GM18520 (cell line): ENCODE measurements around the gene ZNF442.
A peak's percentile ranks its signal among the peaks of the same experiment; 100 is the strongest.
"Not testable (repeated sequence)": the region's sequence is repeated elsewhere in the genome, so short reads cannot be mapped to it uniquely, and the experiment has no call there.

Experiments used
- ATAC-seq: cut with Tn5 transposase; IDR thresholded peaks from one replicate; pipeline ENCODE4 v1.9.1; 2021; ENCODE audit not compliant: unreplicated experiment

Gene ZNF442

GRCh38 chr19:12365236-12366162 lies at the start of gene ZNF442:
ZNF442 (minus strand) TSS chr19:12365683; CDS start chr19:12363631, 2,052 bp downstream.
- ATAC-seq: peak; percentile 41

DNA sequence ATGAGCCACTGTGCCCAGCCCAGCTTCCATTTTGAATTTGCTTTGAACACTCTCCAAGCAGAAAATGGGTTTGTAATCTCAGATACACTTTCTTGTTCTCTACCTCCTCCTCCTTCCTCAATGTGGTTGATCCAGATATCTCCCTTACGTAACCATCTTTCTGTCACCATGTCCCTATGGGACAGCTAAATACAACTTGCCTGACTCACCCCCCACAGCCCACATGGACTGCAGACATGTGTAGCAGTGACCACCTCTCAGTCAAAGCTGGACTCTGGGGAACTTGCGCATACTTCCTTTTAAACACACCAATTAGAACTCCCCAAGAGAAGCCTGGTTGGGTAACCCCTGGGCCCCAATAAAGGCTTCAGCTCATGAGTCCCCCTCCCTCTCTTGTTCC lies 46.4 kb upstream of the ZNF442 start:
- ATAC-seq: no peak

GRCh38 chr19:12400633-12401502 lies 35.4 kb upstream of the ZNF442 start, which contains the start of gene ZNF799:
ZNF799 (minus strand) TSS chr19:12401271; CDS start chr19:12401070, 201 bp downstream.
- peak; percentile 87 for ATAC-seq

- not testable (repeated sequence) for ATAC-seq
These were observed 34.6 kb upstream of the ZNF442 start for GRCh38 chr19:12399901-12400632.

- not testable (repeated sequence) for ATAC-seq
These were observed 25.7 kb upstream of the ZNF442 start for GRCh38 chr19:12391148-12391547.

GRCh38 chr19:12386365-12386764 lies 20.9 kb upstream of the ZNF442 start:
- not testable (repeated sequence) for ATAC-seq

DNA sequence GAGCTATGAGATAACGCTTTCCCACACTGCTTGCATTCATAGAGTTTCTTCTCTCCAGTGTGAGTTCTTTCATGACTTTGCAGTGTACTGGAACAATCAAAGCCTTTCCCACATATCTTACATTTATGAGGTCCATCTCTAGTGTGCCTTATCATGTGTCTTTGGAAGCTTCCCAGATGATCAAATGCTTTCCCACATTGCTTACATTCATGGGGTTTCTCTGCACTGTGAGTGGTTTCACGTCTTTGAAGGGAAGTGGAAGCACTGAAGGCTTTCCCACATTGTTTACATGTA lies 14.9 kb upstream of the ZNF442 start:
- no peak for ATAC-seq

DNA sequence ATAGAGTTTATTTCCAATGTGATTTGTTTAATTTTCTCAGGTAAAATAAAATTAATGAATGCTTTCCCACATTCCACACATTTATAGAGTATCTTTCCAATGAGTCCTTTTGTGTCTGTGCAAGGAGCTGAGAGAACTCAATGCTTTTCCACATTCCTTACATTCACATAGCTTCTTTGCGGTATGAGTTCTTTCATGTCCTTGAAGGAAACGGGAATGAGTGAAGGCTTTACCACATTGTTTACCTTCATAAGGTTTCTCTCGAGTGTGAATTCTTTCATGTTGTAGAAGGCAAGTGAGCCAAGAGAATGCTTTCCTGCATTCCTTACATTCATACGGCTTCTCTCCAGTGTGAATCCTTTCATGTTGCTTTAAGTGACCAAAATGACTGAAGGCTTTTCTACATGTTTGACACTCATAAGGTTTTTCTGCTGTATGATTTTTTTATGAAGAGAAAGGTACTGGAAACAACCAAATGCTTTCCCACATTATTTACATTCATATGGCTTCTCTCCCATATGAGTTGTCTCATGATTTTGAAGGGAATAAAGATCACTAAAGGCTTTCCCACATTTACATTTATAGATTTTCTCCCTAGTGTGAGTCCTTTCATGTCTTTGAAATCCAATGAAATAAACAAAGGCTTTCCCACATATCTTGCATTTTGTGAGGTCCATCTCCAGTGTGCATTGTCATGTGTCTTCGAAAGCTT lies 14.4 kb upstream of the ZNF442 start:
- no peak for ATAC-seq

- ATAC-seq: no peak
These were observed 8.5 kb upstream of the ZNF442 start for GRCh38 chr19:12374026-12374425.

GRCh38 chr19:12364391-12365235 lies 870 bp downstream of the ZNF442 start:
- no peak for ATAC-seq

DNA sequence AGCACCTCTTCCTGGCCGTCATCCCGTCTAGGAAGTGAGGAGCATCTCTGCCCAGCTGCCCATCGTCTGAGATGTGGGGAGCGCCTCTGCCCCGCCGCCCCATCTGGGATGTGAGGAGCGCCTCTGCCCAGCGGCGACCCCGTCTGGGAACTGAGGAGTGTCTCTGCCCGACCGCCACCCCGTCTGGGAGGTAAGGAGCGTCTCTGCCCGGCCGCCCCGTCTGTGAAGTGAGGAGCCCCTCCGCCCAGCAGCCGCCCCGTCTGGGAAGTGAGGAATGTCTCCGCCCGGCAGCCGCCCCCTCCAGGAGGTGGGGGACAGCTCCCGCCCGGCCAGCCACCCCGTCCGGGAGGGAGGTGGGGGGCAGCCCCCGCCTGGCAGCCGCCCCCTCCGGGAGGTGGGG lies 3.2 kb downstream of the ZNF442 start:
- not testable (repeated sequence) for ATAC-seq

DNA sequence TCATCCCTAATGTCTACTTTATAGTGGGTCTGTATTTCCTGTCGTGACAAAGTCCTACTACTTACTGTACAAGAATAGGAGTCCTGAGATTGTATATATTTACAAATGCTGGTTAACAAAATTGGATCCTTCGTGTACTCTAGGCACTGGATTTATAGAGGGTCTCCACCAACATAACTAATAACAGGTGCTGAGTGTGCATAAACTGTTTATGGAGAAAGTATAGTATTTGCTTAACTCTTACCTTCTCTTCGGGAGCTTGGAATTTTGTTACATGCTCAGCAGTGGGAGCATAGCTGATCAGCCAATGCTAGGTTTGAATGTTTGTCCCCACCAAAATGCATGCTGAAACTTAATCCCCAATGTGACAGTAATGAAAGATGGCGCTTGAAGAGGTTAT lies 12.1 kb downstream of the ZNF442 start:
- no peak for ATAC-seq

GRCh38 chr19:12350890-12351197 lies 14.6 kb downstream of the ZNF442 start:
- no peak for ATAC-seq

DNA sequence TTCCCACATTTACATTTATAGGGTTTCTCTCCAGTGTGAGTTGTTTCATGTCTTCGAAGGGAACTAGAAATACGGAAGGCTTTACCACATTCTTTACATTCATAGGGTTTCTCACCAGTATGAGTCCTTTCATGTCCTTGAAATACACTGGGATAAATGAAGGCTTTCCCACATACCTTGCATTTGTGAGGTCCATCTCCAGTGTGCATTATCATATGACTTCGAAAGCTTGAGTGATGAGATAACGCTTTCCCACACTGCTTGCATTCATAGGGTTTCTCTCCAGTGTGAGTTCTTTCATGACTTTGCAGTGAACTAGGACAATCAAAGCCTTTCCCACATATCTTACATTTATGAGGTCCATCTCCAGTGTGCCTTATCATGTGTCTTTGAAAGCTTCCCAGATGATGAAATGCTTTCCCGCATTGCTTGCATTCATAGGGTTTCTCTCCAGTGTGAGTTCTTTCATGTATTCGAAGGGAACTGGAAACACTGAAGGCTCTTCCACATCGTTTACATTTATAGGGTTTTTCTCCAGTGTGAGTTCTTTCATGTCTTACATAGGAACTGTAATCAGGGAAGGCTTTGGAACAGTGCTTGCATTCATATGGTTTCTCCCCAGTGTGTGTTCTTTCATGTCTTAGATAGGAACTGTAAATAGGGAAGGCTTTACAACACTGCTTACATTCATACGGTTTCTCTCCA lies 15.1 kb downstream of the ZNF442 start:
- no peak for ATAC-seq

DNA sequence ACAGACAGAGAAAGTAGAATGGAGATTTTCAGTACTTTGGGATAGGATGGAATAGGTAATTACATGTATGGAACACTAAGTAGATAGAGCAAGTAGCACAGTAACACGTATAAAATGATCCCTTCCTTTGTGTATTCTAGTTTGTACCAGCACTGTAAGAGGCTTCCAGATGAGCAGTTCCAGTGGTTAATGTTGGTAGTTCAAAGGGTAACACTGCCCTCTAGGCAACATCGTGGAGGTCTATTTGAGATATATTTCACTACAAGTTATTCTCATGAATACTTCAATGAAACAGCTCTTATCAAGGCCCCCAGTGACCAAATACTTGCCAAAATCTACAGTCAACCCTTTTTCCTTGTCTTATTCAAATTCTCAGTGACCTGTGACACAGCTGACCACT lies 18.6 kb downstream of the ZNF442 start:
- ATAC-seq: no peak

DNA sequence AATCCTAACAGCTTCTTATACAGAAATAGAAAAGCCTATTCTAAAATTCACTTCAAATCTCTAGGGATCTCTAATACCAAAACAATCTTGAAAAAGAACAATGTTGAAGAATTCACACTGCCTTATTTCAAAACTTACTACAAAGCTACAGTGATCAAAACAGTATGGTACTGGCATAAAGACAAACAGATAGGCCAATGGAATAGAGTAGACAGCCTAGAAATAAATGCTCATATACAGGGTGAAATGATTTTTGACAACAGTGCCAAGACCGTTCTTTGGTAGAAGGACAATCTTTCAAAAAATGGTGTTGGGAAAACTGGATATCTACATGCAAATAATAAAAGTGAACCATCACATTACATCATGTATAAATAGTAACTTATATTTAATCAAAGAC lies 20.3 kb downstream of the ZNF442 start:
- no peak for ATAC-seq

- ATAC-seq: peak; percentile 87
These were observed 32.0 kb downstream of the ZNF442 start, which contains the start of gene ZNF563 for GRCh38 chr19:12333162-12334159. ZNF563 (minus strand) TSS chr19:12333633; CDS start chr19:12333482, 151 bp downstream.
